ENCODE data around the gene MAGEA2. TPM values are rescaled to one million over a fixed set of nuclear protein-coding genes. Genes with fewer than 3 reads are reported as not detected.
"Not testable (repeated sequence)": the region's sequence is repeated elsewhere in the genome, so short reads cannot be mapped to it uniquely, and the experiment has no call there.

MAGEA2 gene
- not detected for total RNA-seq

GRCh38 chrX:152753686-152754650, at the start of gene MAGEA2:
Gene MAGEA2 (minus strand): TSS chrX:152753842. CDS start chrX:152751363, 2,479 bp downstream.
- not testable (repeated sequence) for ATAC-seq, H3K4me3 ChIP-seq
- no CpG with 5 or more reads among the region's 35 CpGs for WGBS, 2 donors (ENCODE audit: low coverage in 1 of 2)

GRCh38 chrX:152798945-152799344, 45.3 kb upstream of the MAGEA2 start:
- no peaks in the 10 kb centered on the region for H3K4me1 ChIP-seq
- H3K4me3 ChIP-seq, result no peak overlapping the region
- no peaks in the 10 kb centered on the region for H3K27me3 ChIP-seq
- H3K27ac ChIP-seq, result no peak overlapping the region
- no peaks in the 10 kb centered on the region for H3K9me3 ChIP-seq
- no CpG with 5 or more reads among the region's 1 CpG for WGBS, 2 donors (ENCODE audit: low coverage in 1 of 2)
- no peaks in the 10 kb centered on the region for H3K36me3 ChIP-seq
- no peak for ATAC-seq
- TF ChIP-seq POLR2AphosphoS5 (IDR thresholded peaks at IDR 0.05) (no peak), CTCF (IDR thresholded peaks at IDR 0.05) (no peak), EP300 (IDR thresholded peaks at IDR 0.05) (no peak), POLR2A (IDR thresholded peaks at IDR 0.05) (no peak)

More at GRCh38 chrX:152753686-152754650, at the start of gene MAGEA2:
- not testable (repeated sequence) for H3K9me3 ChIP-seq, H3K4me1 ChIP-seq, H3K27me3 ChIP-seq, H3K36me3 ChIP-seq, H3K27ac ChIP-seq

GRCh38 chrX:152787062-152787461, 33.4 kb upstream of the MAGEA2 start:
- not testable (repeated sequence) for H3K4me3 ChIP-seq, H3K27me3 ChIP-seq, ATAC-seq, H3K9me3 ChIP-seq, H3K36me3 ChIP-seq, H3K27ac ChIP-seq, H3K4me1 ChIP-seq
- WGBS, 2 donors (ENCODE audit: low coverage in 1 of 2), result no CpG with 5 or more reads among the region's 3 CpGs

GRCh38 chrX:152769549-152770289, 16.1 kb upstream of the MAGEA2 start, which contains the start of gene MAGEA6:
Gene MAGEA6 (minus strand): TSS chrX:152769689. CDS start chrX:152767650, 2,039 bp downstream.
- WGBS, 2 donors (ENCODE audit: low coverage in 1 of 2), result no CpG with 5 or more reads among the region's 29 CpGs
- H3K36me3 ChIP-seq, result not testable (repeated sequence)

GRCh38 chrX:152766562-152766961, 12.9 kb upstream of the MAGEA2 start:
- not testable (repeated sequence) for H3K4me3 ChIP-seq, H3K27ac ChIP-seq, H3K36me3 ChIP-seq, H3K9me3 ChIP-seq, ATAC-seq, H3K27me3 ChIP-seq, H3K4me1 ChIP-seq
- 54 to 77% methylated on average over 5 to 7 of the region's 9 CpGs for WGBS, 2 donors (ENCODE audit: low coverage in 1 of 2)

More at GRCh38 chrX:152769549-152770289, 16.1 kb upstream of the MAGEA2 start, which contains the start of gene MAGEA6:
- ATAC-seq, H3K27me3 ChIP-seq, H3K27ac ChIP-seq, H3K9me3 ChIP-seq, H3K4me3 ChIP-seq, H3K4me1 ChIP-seq: not testable (repeated sequence)

- H3K4me3 ChIP-seq, H3K36me3 ChIP-seq: not testable (repeated sequence)
- WGBS, 2 donors (ENCODE audit: low coverage in 1 of 2), result no CpG with 5 or more reads among the region's 7 CpGs
Measured at GRCh38 chrX:152761582-152761981, 7.9 kb upstream of the MAGEA2 start.

GRCh38 chrX:152759544-152759943, 5.9 kb upstream of the MAGEA2 start:
- H3K27me3 ChIP-seq, H3K4me1 ChIP-seq, H3K27ac ChIP-seq, ATAC-seq, H3K36me3 ChIP-seq, H3K4me3 ChIP-seq, H3K9me3 ChIP-seq: not testable (repeated sequence)
- no CpG with 5 or more reads among the region's 7 CpGs for WGBS, 2 donors (ENCODE audit: low coverage in 1 of 2)

More at GRCh38 chrX:152761582-152761981, 7.9 kb upstream of the MAGEA2 start:
- ATAC-seq, H3K4me1 ChIP-seq, H3K27me3 ChIP-seq, H3K9me3 ChIP-seq, H3K27ac ChIP-seq: not testable (repeated sequence)

- ATAC-seq, H3K9me3 ChIP-seq, H3K36me3 ChIP-seq, H3K4me3 ChIP-seq, H3K4me1 ChIP-seq, H3K27me3 ChIP-seq, H3K27ac ChIP-seq: not testable (repeated sequence)
- no CpG with 5 or more reads among the region's 2 CpGs for WGBS, 2 donors (ENCODE audit: low coverage in 1 of 2)
Measured at GRCh38 chrX:152758918-152759317, 5.3 kb upstream of the MAGEA2 start, which contains the start of gene CSAG3. Gene CSAG3 (plus strand): TSS chrX:152759218.

- not testable (repeated sequence) for H3K27ac ChIP-seq, H3K27me3 ChIP-seq, H3K4me1 ChIP-seq, H3K4me3 ChIP-seq, ATAC-seq, H3K9me3 ChIP-seq, H3K36me3 ChIP-seq
- no CpG with 5 or more reads among the region's 5 CpGs for WGBS, 2 donors (ENCODE audit: low coverage in 1 of 2)
Measured at GRCh38 chrX:152754871-152755270, 1.2 kb upstream of the MAGEA2 start.
